Measurements from ENCODE around the gene NRG3.

DNA sequence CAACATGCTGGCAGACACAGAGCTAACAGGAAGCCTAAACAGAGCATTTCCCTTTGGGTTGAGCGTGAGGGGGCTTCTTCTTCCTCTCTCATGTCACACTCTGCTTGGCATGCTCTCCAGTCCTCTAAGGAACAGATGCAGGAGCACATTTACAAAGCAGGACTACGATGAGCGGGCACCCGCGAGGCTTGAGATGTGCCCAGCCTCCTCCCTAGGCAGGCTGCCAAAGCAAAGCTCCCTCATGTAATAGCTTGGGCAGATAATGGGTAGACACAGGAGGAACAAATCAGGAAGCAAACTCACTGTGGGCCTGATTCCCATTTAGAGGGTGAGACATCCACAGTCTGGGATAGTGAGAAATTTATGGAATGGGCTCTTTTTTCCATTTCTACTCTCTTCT lies 519.1 kb downstream of the NRG3 start:
- TF ChIP-seq POLR2A (IDR thresholded peaks at IDR 0.05; ENCODE audit: low read depth, low read length) = no peak
- TF ChIP-seq POLR2AphosphoS5 (IDR thresholded peaks at IDR 0.05; ENCODE audit: low read depth, low read length) = no peak

Measured in GM12891 (cell line).